Pons (tissue), 1 donor: ENCODE data around the gene SNHG17.
A peak's percentile ranks its signal among the peaks of the same experiment; 100 is the strongest.
"Not testable (repeated sequence)": the region's sequence is repeated elsewhere in the genome, so short reads cannot be mapped to it uniquely, and the experiment has no call there.

ENCODE experiments used
- DNase-seq: peaks from one replicate; pipeline ENCODE4 v3.0.0-alpha.2; 2016; ENCODE audit warnings: low spot score

Gene SNHG17

GRCh38 chr20:38420388-38421085 is 14.6 kb downstream of the SNHG17 start:
- peak; percentile 47 for DNase-seq

GRCh38 chr20:38418509-38419204 is 16.5 kb downstream of the SNHG17 start:
- DNase-seq: peak; percentile 75

GRCh38 chr20:38414769-38415450 is 20.2 kb downstream of the SNHG17 start:
- DNase-seq: no peak

- DNase-seq: peak; percentile 85
These were observed 22.1 kb downstream of the SNHG17 start for GRCh38 chr20:38412877-38413577.

- not testable (repeated sequence) for DNase-seq
These were observed 27.3 kb downstream of the SNHG17 start for GRCh38 chr20:38407822-38408221.

- DNase-seq: no peak
These were observed 27.8 kb downstream of the SNHG17 start for GRCh38 chr20:38407321-38407720.

GRCh38 chr20:38406476-38406875 is 28.7 kb downstream of the SNHG17 start:
- peak; percentile 42 for DNase-seq

- DNase-seq: no peak
These were observed 30.0 kb downstream of the SNHG17 start for GRCh38 chr20:38405132-38405531.

- no peak for DNase-seq
These were observed 31.1 kb downstream of the SNHG17 start for GRCh38 chr20:38404016-38404415.

- no peak for DNase-seq
These were observed 32.3 kb downstream of the SNHG17 start for GRCh38 chr20:38402816-38403215.

GRCh38 chr20:38402089-38402488 is 33.0 kb downstream of the SNHG17 start:
- DNase-seq: no peak

- DNase-seq: not testable (repeated sequence)
These were observed 39.3 kb downstream of the SNHG17 start for GRCh38 chr20:38395751-38396395.

GRCh38 chr20:38395165-38395564 is 40.0 kb downstream of the SNHG17 start:
- DNase-seq: no peak

GRCh38 chr20:38393259-38393658 is 41.9 kb downstream of the SNHG17 start:
- no peak for DNase-seq

GRCh38 chr20:38392356-38392755 is 42.8 kb downstream of the SNHG17 start:
- no peak for DNase-seq

GRCh38 chr20:38387953-38388352 is 47.2 kb downstream of the SNHG17 start:
- peak; percentile 57 for DNase-seq

GRCh38 chr20:38386851-38387250 is 48.3 kb downstream of the SNHG17 start:
- no peak for DNase-seq

GRCh38 chr20:38386004-38386403 is 49.1 kb downstream of the SNHG17 start:
- no peak for DNase-seq

- no peak for DNase-seq
These were observed 52.0 kb downstream of the SNHG17 start for GRCh38 chr20:38383147-38383546.

GRCh38 chr20:38377838-38378237 is 57.3 kb downstream of the SNHG17 start:
- DNase-seq: not testable (repeated sequence)

GRCh38 chr20:38377039-38377685 is 58.0 kb downstream of the SNHG17 start:
- peak; percentile 53 for DNase-seq
